HG03280 (cell line): ENCODE results near the gene RASL12.

Experiments
- ATAC-seq: cut with Tn5 transposase; IDR thresholded peaks from one replicate; pipeline ENCODE4 v1.9.1; 2021; ENCODE audit warnings: mild to moderate bottlenecking, moderate library complexity; ENCODE audit not compliant: unreplicated experiment

RASL12 gene

GRCh38 chr15:65092911-65093792 lies 25.4 kb upstream of the RASL12 start:
- ATAC-seq = no peak

- ATAC-seq = no peak
Measured at GRCh38 chr15:65091946-65092770, 24.4 kb upstream of the RASL12 start.

- no peak for ATAC-seq
Measured at GRCh38 chr15:65089206-65089824, 21.5 kb upstream of the RASL12 start.

DNA sequence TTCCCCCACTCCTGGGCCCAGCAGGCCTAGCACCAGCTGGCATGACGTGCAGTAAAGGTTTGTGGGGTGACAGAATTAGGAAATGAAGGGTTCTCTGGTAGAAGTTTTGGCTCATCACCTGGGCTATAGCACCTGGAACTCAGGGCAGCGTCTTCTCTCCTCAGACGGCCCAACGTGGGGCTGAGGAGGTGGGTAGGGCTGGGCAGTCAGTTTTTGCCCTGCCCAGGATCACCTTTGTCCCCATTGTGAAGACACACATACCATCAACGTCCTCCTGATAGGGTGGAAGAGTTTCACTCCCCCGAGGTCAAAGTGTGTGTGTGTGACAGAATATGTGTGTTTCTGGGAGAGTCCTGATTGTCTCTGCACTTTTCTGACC lies 20.8 kb upstream of the RASL12 start:
- ATAC-seq = no peak

- no peak for ATAC-seq
Measured at GRCh38 chr15:65087873-65088642, 20.3 kb upstream of the RASL12 start.

- ATAC-seq = no peak
Measured at GRCh38 chr15:65087411-65087810, 19.6 kb upstream of the RASL12 start.

DNA sequence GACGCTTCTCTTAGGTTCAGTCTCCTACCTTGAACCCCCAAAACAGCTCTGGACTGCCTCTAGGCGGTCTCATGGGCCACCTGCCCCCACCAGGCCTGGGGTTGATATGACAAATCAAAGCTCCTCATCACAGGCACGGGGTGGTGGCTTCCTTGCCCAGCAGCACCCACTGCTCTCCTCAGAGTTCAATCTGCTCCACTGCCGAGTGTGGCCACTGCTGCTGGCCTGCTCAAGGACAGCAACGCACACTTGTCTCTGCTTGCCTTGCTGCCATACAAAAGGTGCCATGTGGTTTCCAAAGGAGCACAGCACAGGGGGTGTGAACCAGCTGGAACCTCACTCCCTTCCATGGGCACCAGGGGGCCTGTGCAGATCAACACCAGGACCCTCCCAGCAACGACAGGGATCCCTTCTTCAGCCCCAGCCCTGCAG lies 18.9 kb upstream of the RASL12 start:
- ATAC-seq = no peak

GRCh38 chr15:65085990-65086679 lies 18.3 kb upstream of the RASL12 start:
- ATAC-seq = no peak

DNA sequence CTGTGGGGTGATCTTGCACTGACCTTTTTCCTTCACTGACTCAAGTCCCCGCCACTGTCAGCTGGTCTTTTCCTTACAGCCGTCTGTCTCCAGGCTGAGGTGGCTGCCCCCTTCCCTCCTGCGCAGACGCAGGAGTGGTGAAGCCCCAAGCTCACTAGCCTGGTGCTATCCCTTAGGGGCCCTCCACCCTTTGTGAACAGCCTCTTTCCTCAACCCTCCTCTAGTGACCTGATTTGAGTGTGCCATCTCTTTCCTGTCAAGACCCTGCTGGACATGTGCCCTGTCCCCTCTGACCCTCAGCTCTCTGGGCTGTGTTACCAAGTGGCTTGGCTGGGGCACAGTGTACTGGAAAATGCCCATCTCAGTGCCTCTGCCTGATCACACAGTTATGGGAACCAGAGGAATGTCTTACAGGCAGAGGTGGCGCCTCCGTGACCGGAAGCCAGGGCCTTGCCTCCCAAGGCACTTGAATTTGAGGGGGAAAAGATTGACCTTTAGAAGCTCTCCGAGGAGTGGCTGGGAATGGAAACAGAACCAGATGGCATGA lies 17.5 kb upstream of the RASL12 start:
- ATAC-seq = no peak

- no peak for ATAC-seq
Measured at GRCh38 chr15:65084500-65085206, 16.9 kb upstream of the RASL12 start.

- no peak for ATAC-seq
Measured at GRCh38 chr15:65083262-65083701, 15.5 kb upstream of the RASL12 start.

DNA sequence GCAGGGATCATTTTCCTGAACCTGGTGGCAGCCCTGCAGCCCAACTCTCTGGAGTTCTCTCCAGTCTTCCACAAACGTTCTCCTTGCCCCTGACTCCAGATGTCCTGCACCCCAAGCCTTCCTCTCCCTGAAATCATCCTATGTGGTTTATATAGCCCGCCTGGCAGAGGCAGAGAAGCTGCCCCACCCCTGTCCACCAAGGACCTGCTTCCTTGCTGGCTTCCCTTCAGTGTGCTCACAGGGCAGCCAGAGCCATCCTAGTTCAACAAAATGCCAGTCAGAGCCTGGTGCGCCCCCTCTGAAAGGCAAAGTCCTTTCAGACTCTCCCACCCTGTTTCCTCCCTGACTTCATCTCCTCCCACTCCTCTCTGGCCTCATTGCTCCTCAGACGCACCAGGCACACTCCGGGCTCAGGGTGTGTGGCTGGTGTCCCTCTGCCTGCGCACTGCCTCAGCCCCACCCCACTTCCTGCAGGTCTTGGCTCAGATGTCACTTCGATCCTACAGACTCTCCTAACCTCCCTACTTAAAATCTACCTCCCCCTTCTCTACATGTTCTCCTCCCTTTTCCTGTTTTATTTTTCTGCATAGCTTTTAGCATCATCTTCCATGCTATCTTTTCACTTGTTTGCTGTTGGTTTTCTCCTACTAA lies 14.6 kb upstream of the RASL12 start:
- ATAC-seq = no peak

GRCh38 chr15:65081758-65082157 lies 14.0 kb upstream of the RASL12 start:
- no peak for ATAC-seq

- ATAC-seq = no peak
Measured at GRCh38 chr15:65081270-65081669, 13.5 kb upstream of the RASL12 start.

DNA sequence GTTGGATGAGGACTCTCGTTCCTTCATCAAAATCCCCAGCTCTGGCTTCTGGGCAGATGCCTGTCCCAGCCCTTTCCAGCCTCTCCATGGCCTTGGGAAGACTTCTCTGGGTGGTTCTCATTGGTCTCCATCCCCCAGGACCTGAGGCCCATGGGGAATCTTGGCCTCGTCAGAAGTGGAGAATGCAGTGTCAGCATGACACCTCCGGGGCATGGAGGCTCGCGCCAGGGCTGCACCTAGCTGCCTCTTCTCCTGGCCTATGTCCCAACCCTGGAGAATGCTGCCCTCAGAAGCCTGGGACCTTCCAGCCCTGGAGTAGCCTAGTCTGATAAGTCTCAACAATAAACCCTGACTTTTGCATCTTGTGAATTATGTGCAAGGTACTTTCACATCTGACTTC lies 11.8 kb upstream of the RASL12 start:
- ATAC-seq = no peak

DNA sequence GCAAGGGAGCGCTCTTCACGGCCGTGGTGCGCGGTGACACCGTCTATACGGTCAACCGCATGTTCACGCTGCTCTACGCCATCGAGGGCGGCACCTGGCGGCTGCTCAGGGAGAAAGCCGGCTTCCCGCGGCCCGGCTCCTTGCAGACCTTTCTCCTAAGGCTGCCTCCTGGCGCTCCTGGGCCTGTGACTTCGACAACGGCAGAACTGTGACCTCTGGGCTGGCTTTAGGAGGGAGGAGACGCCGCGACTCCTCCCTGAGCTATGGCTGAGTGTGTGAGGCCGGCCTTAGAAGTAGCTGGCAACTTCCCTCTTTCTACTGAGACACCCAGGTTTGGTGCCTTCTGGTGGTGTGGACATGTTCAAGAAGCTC lies 10.2 kb upstream of the RASL12 start:
- no peak for ATAC-seq

DNA sequence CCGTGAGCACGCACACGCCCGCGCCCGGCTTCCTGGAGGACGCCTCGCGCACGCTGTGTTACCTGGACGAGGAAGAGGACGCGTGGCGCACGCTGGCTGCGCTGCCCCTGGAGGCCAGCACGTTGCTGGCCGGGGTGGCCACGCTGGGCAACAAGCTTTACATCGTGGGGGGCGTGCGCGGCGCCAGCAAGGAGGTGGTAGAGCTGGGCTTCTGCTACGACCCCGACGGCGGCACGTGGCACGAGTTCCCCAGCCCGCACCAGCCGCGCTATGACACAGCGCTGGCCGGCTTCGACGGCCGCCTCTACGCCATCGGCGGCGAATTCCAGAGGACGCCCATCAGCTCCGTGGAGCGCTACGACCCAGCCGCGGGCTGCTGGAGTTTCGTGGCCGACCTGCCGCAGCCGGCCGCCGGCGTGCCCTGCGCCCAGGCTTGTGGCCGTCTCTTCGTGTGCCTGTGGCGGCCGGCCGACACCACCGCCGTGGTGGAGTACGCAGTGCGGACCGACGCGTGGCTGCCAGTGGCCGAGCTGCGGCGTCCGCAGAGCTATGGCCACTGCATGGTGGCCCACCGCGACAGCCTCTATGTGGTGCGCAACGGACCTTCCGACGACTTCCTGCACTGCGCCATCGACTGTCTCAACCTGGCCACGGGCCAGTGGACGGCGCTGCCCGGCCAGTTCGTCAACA lies 9.6 kb upstream of the RASL12 start:
- ATAC-seq = no peak
